A549 (cell line): ENCODE results near the gene SVIP. TPM values are rescaled to one million over a fixed set of nuclear protein-coding genes. Genes with fewer than 3 reads are reported as not detected.
A peak's percentile ranks its signal among the peaks of the same experiment; 100 is the strongest.

Experiments
- ATAC-seq, 2 experiments: fragments of 200-7000 bp in 1 of 2; fragments of >200 bp in 1 of 2; cut with Nextera tagmentation in 1 of 2; cut with Tn5 transposase in 1 of 2; 3 replicates each; pipeline versions ENCODE4 v1.8.0 to v1.9.1; 2018 to 2020; ENCODE audit warnings: mild to moderate bottlenecking in 1 of 2, moderate library complexity in 1 of 2
- CTCF ChIA-PET: fragments of 300-600 bp; sonication (Branson Sonifier 250); formaldehyde crosslinking; extraction: SDS; loops from one replicate; lab custom pipeline; 2021; ENCODE audit warnings: antibody characterized with exemption, inconsistent platforms; lab: Yijun Ruan, JAX
- POLR2A ChIA-PET: fragments of 350-600 bp; formaldehyde crosslinking; extraction: SDS; loops from one replicate; lab custom pipeline; 2021; ENCODE audit warnings: antibody characterized with exemption, inconsistent platforms; lab: Yijun Ruan, JAX
- DNase-seq, 2 experiments: peaks; one replicate each; pipeline versions ENCODE4 v3.0.0 to v3.0.0-alpha.2; 2011 to 2016; ENCODE audit warnings: low read depth in 1 of 2, low spot score in 1 of 2
- FAIRE-seq: peaks from 2 replicates; lab custom pipeline; 2011; peaks lifted over from hg19 to GRCh38; lab: Jason Lieb, UNC
- H3K27ac ChIP-seq, 2 experiments: fragments of >200 bp; sonication (Bioruptor Twin); formaldehyde crosslinking; 3 replicates each; pipeline ENCODE4 v1.5.1; 2016 to 2017
- H3K4me1 ChIP-seq: fragments of >200 bp; sonication (Bioruptor Twin); formaldehyde crosslinking; 3 replicates; pipeline ENCODE4 v1.6.1; 2016
- H3K4me2 ChIP-seq: fragments of >200 bp; sonication (Bioruptor Twin); formaldehyde crosslinking; 3 replicates; pipeline ENCODE4 v1.6.1; 2016
- H3K4me3 ChIP-seq: fragments of >200 bp; sonication (Bioruptor Twin); formaldehyde crosslinking; 3 replicates; pipeline ENCODE4 v1.5.1; 2016
- H3K9me3 ChIP-seq: fragments of >200 bp; sonication (Bioruptor Twin); formaldehyde crosslinking; 3 replicates; pipeline ENCODE4 v1.6.1; 2016
- CHD2 ChIP-seq: fragments of 150-350 bp; IDR thresholded peaks from 2 replicates; pipeline ENCODE4 v1.6.1; 2014; ENCODE audit warnings: low read length; ENCODE audit not compliant: partially characterized antibody
- CHD4 ChIP-seq: fragments of 200-600 bp; sonication (generic); IDR thresholded peaks from 2 replicates; pipeline ENCODE4 v1.6.1; 2016; ENCODE audit warnings: antibody characterized with exemption, mild to moderate bottlenecking, borderline replicate concordance
- ESRRA ChIP-seq: fragments of 150-350 bp; IDR thresholded peaks from 2 replicates; pipeline ENCODE4 v1.6.1; 2014; ENCODE audit warnings: mild to moderate bottlenecking, low read length, borderline replicate concordance
- HEYL ChIP-seq: fragments of 250-450 bp; sonication (Bioruptor Pico); IDR thresholded peaks from 2 replicates; pipeline ENCODE4 v1.8.0; 2021; ENCODE audit warnings: mild to moderate bottlenecking, moderate library complexity
- HOXB5 ChIP-seq: fragments of 250-450 bp; sonication (Bioruptor Pico); IDR thresholded peaks from 2 replicates; pipeline ENCODE4 v1.5.0; 2020; ENCODE audit warnings: mild to moderate bottlenecking, moderate library complexity
- JUN ChIP-seq, 2 experiments: fragments of >200 bp; sonication (Bioruptor Twin); formaldehyde crosslinking; IDR thresholded peaks; 2 replicates in 1 of 2; 3 replicates in 1 of 2; pipeline ENCODE4 v1.6.1; 2016 to 2017
- KDM1A ChIP-seq: fragments of 200-600 bp; sonication (generic); IDR thresholded peaks from 2 replicates; pipeline ENCODE4 v1.6.1; 2016; ENCODE audit warnings: low read depth, mild to moderate bottlenecking
- MAFK ChIP-seq: fragments of 450-650 bp; IDR thresholded peaks from 2 replicates; pipeline ENCODE4 v1.6.1; 2014; ENCODE audit not compliant: partially characterized antibody
- NFE2L2 ChIP-seq: fragments of 150-350 bp; conservative IDR thresholded peaks from 2 replicates; pipeline ENCODE4 v1.6.1; 2014; ENCODE audit warnings: low read length
- PBX3 ChIP-seq: IDR thresholded peaks from 2 replicates; pipeline ENCODE4 v1.6.1; 2012
- POLR2A ChIP-seq: IDR thresholded peaks from 2 replicates; pipeline ENCODE4 v1.6.1; 2012; ENCODE audit warnings: mild to moderate bottlenecking, low read length
- RAD21 ChIP-seq, 2 experiments: fragments of >200 bp in 1 of 2; sonication (Bioruptor Twin) in 1 of 2; formaldehyde crosslinking in 1 of 2; IDR thresholded peaks in 1 of 2; conservative IDR thresholded peaks in 1 of 2; 2 replicates in 1 of 2; 3 replicates in 1 of 2; pipeline ENCODE4 v1.6.1; 2012 to 2018; ENCODE audit warnings: inconsistent platforms in 1 of 2
- SMC3 ChIP-seq: fragments of >200 bp; sonication (Bioruptor Twin); formaldehyde crosslinking; IDR thresholded peaks from 3 replicates; pipeline ENCODE4 v1.6.1; 2018; ENCODE audit warnings: inconsistent platforms
- TFCP2L1 ChIP-seq: fragments of 250-450 bp; sonication (Bioruptor Pico); IDR thresholded peaks from 2 replicates; pipeline ENCODE4 v1.5.0; 2021; ENCODE audit warnings: mild to moderate bottlenecking
- USF2 ChIP-seq: fragments of 450-650 bp; IDR thresholded peaks from 2 replicates; pipeline ENCODE4 v1.6.1; 2014; ENCODE audit warnings: antibody characterized with exemption
- ZC3H11A ChIP-seq: fragments of 450-650 bp; IDR thresholded peaks from 2 replicates; pipeline ENCODE4 v1.6.1; 2014; ENCODE audit warnings: antibody characterized with exemption, mild to moderate bottlenecking
- WGBS: methylation state at CpG from one replicate; pipeline ENCODE4 v1.1.6; 2017; ENCODE audit errors: missing lambda C conversion rate; 5-methylcytosine and 5-hydroxymethylcytosine counted together
- polyA plus RNA-seq, 4 experiments: library from polyadenylated mRNA; depleted of rRNA in 3 of 4; stranded (reverse); fragments of >200 nt; fragmentation: RNase III in 1 of 4; extraction: RNeasy Plus Mini Kit Qiagen cat#74134 plus additional on column Dnase treatment in 1 of 4; gene quantifications; 2 replicates in 3 of 4; 3 replicates in 1 of 4; pipeline ENCODE4 v1.2.3, GENCODE V29; 2011 to 2017
- TF ChIP-seq, protein P1 (sequence below): fragments of >200 bp; sonication (Bioruptor Twin); formaldehyde crosslinking; IDR thresholded peaks from 3 replicates; pipeline ENCODE4 v1.5.1; 2016

The SVIP gene
- polyA plus RNA-seq, 2 of the 4 experiments (the other 2 are of a cell fraction): 9.1 to 19.5 TPM

- H3K4me1 ChIP-seq: no peaks in the 10 kb centered on the region
- TF ChIP-seq JUN (IDR thresholded peaks at IDR 0.05) (no peak), PBX3 (no peak), KDM1A (no peak)
- POLR2A ChIA-PET: no interaction called here
- no peaks in the 10 kb centered on the region for H3K9me3 ChIP-seq
- no peak overlapping the region for H3K4me2 ChIP-seq
- no peak overlapping the region for H3K27ac ChIP-seq
- DNase-seq: no peak
- WGBS: 42% methylated on average over 5 of the region's 5 CpGs
- CTCF ChIA-PET: interaction anchor here (1.2 to 3.6 kb wide), 2 partner anchors 8 to 611 kb away, joined by 3 to 14 read pairs; no protein-coding TSS in a partner anchor
- no peak for FAIRE-seq
- no peak for ATAC-seq
- no peak overlapping the region for H3K4me3 ChIP-seq
These were observed 49.8 kb downstream of the SVIP start for GRCh38 chr11:22779850-22780249.

DNA sequence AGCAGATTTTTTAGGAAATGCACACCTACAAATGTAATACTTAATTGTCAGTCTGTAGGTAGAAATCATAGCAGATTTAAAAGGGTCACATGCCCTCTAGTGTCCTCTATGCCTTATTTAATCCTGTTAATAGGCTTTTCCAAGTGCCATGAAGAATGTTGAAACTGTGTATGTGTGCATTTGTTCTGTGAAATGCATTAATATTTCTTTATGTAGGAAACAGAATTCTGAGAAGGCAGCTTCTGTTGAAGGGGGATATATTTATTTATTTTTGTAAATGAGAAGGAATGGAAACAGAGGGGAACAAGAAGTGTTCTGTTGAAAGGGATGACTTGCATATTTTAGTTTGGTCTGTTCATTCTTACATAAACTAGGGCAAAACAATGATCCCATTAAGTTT is 51.0 kb downstream of the SVIP start:
- CTCF ChIA-PET: interaction anchor here (3.6 kb wide), 1 partner anchor 9 kb away, joined by 14 read pairs; no protein-coding TSS in a partner anchor
- H3K9me3 ChIP-seq: no peaks in the 10 kb centered on the region
- no peak for TF ChIP-seq PBX3
- no peak for TF ChIP-seq CHD2
- peak; percentile 82 for TF ChIP-seq NFE2L2
- 0 out of 5 replicates have a peak, but pooled peaks of 1 of the 2 experiments have one; percentile 13 for TF ChIP-seq RAD21 (conservative IDR thresholded peaks at IDR 0.05 in 1 of 2, IDR thresholded peaks at IDR 0.05 in 1 of 2)
- TF ChIP-seq MAFK: peak; percentile 48
- TF ChIP-seq, protein P1, sequence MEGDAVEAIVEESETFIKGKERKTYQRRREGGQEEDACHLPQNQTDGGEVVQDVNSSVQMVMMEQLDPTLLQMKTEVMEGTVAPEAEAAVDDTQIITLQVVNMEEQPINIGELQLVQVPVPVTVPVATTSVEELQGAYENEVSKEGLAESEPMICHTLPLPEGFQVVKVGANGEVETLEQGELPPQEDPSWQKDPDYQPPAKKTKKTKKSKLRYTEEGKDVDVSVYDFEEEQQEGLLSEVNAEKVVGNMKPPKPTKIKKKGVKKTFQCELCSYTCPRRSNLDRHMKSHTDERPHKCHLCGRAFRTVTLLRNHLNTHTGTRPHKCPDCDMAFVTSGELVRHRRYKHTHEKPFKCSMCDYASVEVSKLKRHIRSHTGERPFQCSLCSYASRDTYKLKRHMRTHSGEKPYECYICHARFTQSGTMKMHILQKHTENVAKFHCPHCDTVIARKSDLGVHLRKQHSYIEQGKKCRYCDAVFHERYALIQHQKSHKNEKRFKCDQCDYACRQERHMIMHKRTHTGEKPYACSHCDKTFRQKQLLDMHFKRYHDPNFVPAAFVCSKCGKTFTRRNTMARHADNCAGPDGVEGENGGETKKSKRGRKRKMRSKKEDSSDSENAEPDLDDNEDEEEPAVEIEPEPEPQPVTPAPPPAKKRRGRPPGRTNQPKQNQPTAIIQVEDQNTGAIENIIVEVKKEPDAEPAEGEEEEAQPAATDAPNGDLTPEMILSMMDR: 0 out of 3 replicates have a peak, but pooled peaks have one; percentile 14
- H3K27ac ChIP-seq: no peak overlapping the region
- POLR2A ChIA-PET: no interaction called here
- H3K4me2 ChIP-seq: no peak overlapping the region
- ATAC-seq (no peak), DNase-seq (peak in 1 of 2 experiments; percentile 11), FAIRE-seq (no peak)
- no peak overlapping the region for H3K4me3 ChIP-seq
- no peaks in the 10 kb centered on the region for H3K4me1 ChIP-seq

DNA sequence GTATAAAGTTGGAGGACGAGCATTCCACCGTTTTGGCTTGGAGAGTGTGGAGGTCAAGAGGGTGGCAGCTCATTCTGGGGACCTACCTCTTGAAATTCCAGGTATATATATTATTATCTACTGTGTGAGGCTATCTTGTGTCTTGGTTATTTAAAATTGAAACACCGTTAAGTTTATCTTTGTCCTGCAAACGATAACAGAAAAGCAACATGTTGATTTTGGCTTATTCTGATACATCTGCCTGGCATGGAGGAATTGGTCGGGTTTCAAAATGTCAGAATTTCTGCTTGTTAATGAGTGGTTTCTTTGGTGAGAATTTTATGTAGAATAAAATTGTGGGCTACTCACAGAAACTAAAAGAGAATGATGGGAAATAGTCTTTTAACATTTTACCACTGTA is 54.4 kb downstream of the SVIP start:
- H3K27ac ChIP-seq: no peak overlapping the region
- FAIRE-seq (no peak), DNase-seq (no peak), ATAC-seq (no peak)
- H3K4me2 ChIP-seq: no peak overlapping the region
- ChIA-PET POLR2A (no interaction called here), CTCF (no interaction called here)
- no peaks in the 10 kb centered on the region for H3K4me1 ChIP-seq
- H3K9me3 ChIP-seq: no peaks in the 10 kb centered on the region
- H3K4me3 ChIP-seq: no peak overlapping the region
- TF ChIP-seq POLR2A (no peak), SMC3 (no peak), USF2 (no peak), HEYL (CRISPR knock-in tag) (no peak), TFCP2L1 (CRISPR knock-in tag) (no peak), CHD4 (no peak), HOXB5 (CRISPR knock-in tag) (no peak), ESRRA (no peak), ZC3H11A (no peak), RAD21 (conservative IDR thresholded peaks at IDR 0.05 in 1 of 2, IDR thresholded peaks at IDR 0.05 in 1 of 2) (no peak)
- TF ChIP-seq, protein P1: no peak
- 7% methylated on average over 5 of the region's 5 CpGs for WGBS
